ENCODE measurements around the gene MTMR3.
A peak's percentile ranks its signal among the peaks of the same experiment; 100 is the strongest.
"Not testable (repeated sequence)": the region's sequence is repeated elsewhere in the genome, so short reads cannot be mapped to it uniquely, and the experiment has no call there.

Gene MTMR3

DNA sequence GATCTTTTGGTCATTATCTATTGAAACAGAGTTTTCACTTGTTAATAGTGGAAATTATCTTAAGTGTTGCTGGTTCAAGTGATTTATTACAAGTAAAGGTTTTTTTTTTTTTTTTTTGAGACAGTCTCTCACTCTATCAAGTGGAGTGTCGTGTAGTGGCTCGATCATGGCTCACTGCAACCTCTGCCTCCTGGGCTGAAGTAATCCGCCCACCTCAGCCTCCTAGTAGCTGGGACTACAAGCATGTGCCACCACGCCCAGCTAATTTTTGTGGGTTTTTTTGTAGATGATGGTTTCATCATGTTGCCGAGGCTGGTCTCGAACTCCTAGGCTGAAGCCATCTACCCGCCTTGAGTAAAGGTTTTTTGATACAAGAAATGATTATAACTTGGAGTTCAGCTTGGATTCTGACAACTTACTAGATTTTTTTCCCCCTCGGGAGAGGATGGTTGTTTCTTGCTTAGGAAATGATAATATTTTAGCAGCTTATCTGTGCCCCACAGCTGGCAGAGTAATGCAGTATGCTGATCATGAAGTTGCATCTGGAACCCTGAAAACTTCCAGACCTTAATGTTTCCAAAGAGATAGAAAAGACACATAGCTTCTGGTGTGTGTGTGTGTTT lies 68.9 kb downstream of the MTMR3 start:
- H3K27ac ChIP-seq = no peak overlapping the region
- DNase-seq (ENCODE audit: low read depth, low spot score) = no peak

GRCh38 chr22:29954203-29954855 lies 71.4 kb downstream of the MTMR3 start:
- DNase-seq (ENCODE audit: low read depth, low spot score) = no peak

GRCh38 chr22:29956680-29957079 lies 73.7 kb downstream of the MTMR3 start:
- no peak overlapping the region for H3K27ac ChIP-seq
- no peak for DNase-seq (ENCODE audit: low read depth, low spot score)

More at GRCh38 chr22:29954203-29954855, 71.4 kb downstream of the MTMR3 start:
- H3K27ac ChIP-seq = no peak overlapping the region

- DNase-seq (ENCODE audit: low read depth, low spot score) = no peak
- H3K27ac ChIP-seq = no peak overlapping the region
Observed at GRCh38 chr22:29958170-29958569, 75.2 kb downstream of the MTMR3 start.

GRCh38 chr22:29964776-29965175 lies 81.8 kb downstream of the MTMR3 start:
- no peak for DNase-seq (ENCODE audit: low read depth, low spot score)
- H3K27ac ChIP-seq = no peak overlapping the region

DNA sequence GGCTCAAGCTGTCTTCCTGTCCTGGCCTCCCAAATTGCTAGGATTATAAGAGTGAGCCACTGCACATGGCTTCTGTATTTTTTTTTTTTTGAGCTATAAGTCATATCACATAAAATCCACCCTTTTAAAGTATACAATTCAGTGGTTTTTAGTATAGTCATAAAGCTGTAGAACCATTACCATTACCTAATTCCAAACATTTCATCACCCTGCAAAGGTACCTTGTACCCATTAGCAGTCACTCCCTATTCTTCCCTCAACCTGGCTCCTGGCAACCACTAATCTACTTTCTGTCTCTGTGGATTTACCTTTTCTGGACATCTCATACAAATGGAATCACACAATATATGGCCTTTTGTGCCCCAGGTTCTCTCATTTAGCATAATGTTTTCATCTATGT lies 84.5 kb downstream of the MTMR3 start:
- DNase-seq (ENCODE audit: low read depth, low spot score) = no peak
- no peak overlapping the region for H3K27ac ChIP-seq

DNA sequence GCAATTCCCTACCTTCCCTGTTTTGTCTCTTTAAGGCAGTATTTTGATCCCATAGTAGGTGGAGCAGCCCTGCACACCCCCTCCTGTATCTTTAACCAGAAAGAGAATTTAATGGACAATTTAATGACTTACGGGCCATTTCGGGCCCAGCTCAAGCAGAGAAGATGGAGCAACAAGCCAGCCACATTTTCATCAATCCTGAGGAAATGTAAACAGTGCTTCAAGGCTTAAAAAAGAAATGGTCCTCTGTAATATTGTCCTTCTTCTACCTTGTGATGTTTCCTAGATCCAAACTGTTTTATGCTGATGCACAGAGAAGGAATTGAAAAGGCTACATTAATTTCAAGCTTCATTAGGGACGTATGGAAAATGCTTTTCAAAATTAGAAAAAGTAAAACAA lies 88.6 kb downstream of the MTMR3 start:
- H3K27ac ChIP-seq = no peak overlapping the region
- no peak for DNase-seq (ENCODE audit: low read depth, low spot score)

DNA sequence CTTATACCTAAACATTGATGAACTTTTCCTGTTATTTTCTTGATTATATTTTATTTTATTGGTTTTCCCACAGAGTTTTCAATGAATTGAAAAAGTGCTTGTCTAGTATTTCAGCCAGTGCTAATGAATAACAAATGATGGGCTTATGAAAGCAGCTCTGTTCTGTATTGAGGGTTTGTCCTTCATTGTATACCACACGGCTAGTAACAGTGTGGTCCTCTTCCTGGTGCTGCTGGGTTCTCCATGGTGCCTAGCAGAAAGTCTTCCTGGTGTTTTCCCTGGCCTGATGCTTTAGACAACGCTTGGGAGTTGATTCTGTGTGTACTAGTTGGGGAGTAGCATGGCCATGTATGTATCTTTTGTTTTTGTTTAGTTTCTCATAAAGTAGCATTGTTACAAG lies 89.1 kb downstream of the MTMR3 start:
- DNase-seq (ENCODE audit: low read depth, low spot score) = no peak

DNA sequence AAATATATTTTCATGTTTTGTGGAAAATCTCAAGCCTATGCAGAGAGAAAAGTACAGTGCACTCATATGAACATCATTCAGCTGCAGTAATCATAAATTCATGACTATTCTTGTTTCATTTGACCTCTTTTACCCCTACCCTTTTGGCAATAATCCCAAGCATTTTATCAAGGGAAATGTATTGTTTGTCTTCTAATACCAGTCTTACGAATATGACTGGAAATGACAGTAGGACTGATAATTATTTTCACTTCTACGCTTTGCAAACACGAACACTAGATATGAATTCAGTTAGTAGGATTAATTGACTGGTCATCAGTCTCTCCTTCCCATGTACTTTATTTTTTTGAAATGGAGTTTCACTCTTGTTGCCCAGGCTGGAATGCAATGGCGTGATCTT lies 90.3 kb downstream of the MTMR3 start:
- no peak overlapping the region for H3K27ac ChIP-seq
- no peak for DNase-seq (ENCODE audit: low read depth, low spot score)

More for the DNA sequence above, 89.1 kb downstream of the MTMR3 start:
- H3K27ac ChIP-seq = no peak overlapping the region

- not testable (repeated sequence) for DNase-seq (ENCODE audit: low read depth, low spot score); H3K27ac ChIP-seq
Observed at GRCh38 chr22:29973680-29974079, 90.7 kb downstream of the MTMR3 start.

DNA sequence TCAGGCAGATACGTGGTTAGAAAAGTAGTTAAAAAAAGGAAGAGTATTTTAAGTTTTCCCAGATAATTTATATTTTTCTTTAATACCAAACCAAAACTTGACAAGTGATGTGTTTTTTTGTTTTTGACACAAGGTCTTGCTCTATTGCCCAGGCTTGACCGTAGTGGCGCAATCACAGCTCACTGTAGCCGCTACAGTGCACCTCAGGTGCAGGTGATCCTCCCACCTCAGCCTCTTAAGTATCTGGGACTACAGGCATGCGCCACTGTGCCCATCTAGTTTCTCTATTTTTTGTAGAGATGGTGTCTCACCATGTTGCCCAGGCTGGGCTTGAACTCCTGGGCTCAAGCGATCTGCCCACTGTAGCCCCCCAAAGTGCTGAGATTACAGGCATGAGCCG lies 92.5 kb downstream of the MTMR3 start:
- no peak overlapping the region for H3K27ac ChIP-seq
- no peak for DNase-seq (ENCODE audit: low read depth, low spot score)

DNA sequence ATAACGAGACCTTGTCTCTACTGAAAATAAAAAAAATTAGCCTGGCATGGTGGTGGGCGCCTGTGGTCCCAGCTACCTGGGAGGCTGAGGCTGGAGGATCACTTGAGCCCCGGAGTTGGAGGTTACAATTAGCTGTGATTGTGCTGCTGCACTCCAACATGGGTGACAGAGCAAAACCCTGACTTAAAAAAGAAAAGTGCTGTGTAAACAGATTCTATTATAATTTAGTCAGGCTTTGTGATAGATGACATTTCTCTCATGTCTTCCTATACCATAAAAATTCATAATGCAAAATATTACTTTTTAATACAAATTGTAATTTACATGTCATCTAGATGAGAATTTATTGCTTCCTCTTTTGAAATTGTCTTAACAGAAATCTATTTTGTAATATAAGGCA lies 94.1 kb downstream of the MTMR3 start:
- no peak for DNase-seq (ENCODE audit: low read depth, low spot score)
- H3K27ac ChIP-seq = no peak overlapping the region

DNA sequence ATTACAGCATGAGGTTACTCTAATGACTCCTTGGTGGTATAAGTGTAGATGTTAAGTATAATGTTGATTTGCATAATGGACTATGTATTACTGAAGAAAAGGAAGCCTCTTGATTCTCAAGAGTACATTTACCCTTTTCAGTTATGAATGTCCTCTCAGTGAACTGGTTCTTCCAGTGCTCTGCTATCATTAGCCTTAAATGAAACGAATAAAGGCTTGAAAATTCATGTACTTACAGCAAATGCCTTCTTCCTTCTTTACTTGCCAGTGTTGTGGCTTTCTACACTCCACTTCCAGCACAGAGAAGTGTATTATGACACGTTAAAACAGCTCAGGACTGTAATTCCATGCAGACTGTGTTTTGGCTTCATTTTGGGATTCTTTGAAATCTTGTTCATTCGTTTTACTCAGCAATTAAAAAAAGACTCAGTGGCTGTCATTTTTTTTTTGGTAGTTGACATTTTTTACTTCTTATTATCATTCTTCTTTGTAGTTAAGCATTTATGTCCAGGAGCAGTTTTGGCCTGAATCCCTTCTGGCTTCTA lies 96.9 kb downstream of the MTMR3 start:
- no peak for DNase-seq (ENCODE audit: low read depth, low spot score)
- no peak overlapping the region for H3K27ac ChIP-seq

GRCh38 chr22:29983296-29983917 lies 100.4 kb downstream of the MTMR3 start:
- H3K27ac ChIP-seq = no peak overlapping the region
- DNase-seq (ENCODE audit: low read depth, low spot score) = no peak

DNA sequence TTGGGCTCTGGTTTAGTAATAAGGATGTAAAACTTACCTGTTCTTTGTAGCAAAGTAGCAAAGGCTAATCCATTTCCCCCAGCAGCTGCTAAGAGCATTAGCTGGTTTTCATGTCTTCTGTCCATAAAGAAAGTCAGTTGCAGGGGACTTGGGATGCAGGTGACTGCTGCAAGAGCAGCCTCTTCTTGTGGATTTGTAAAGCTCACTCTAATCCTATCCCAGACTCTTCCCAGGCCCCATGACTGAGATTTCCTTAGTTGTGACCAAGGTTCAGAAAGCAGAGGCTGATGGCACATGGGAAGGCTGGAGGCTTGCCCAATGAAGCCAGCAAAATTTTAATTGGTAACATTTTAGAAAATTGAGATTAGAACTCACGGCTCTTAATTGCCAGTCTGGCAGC lies 102.9 kb downstream of the MTMR3 start:
- no peak overlapping the region for H3K27ac ChIP-seq
- no peak for DNase-seq (ENCODE audit: low read depth, low spot score)

DNA sequence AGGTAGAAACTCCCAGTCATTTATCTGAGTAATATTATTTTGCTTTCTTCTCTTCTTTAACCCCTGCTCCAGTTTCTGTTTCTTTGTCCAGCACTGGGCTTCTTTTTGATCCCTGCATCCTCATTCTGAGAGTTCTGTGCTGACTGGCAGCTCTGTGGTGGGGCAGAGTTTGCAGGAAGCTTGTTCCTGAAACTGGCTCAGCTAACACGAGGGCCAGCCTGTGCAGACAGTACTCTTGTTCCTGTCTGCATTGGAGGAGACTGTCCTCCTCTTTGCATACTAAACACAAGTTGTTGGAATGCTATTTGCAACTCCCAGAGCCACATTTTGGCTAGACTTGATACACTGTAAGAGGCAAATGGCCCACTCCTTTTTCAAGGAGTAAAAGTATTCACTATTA lies 104.2 kb downstream of the MTMR3 start:
- no peak overlapping the region for H3K27ac ChIP-seq
- DNase-seq (ENCODE audit: low read depth, low spot score) = no peak

DNA sequence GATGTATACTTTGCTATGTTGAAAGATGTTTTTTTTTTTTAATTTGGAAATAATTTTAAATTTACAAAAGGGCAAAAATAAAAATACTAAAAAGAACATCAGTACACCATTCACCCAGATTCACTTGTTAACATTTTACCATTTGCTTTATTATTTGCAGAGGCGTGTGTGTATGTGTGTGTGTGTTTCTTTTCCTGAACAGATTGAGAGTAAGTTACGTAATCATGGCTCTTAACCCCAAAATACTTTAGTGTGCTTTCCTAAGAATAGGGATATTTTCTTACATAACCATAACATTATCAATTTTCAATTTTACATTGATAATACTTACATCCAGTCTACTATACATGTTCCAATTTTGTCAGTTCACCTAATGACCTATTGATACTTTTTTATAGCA lies 105.7 kb downstream of the MTMR3 start:
- no peak overlapping the region for H3K27ac ChIP-seq
- DNase-seq (ENCODE audit: low read depth, low spot score) = no peak

GRCh38 chr22:29989446-29989845 lies 106.5 kb downstream of the MTMR3 start:
- no peak for DNase-seq (ENCODE audit: low read depth, low spot score)
- no peak overlapping the region for H3K27ac ChIP-seq

DNA sequence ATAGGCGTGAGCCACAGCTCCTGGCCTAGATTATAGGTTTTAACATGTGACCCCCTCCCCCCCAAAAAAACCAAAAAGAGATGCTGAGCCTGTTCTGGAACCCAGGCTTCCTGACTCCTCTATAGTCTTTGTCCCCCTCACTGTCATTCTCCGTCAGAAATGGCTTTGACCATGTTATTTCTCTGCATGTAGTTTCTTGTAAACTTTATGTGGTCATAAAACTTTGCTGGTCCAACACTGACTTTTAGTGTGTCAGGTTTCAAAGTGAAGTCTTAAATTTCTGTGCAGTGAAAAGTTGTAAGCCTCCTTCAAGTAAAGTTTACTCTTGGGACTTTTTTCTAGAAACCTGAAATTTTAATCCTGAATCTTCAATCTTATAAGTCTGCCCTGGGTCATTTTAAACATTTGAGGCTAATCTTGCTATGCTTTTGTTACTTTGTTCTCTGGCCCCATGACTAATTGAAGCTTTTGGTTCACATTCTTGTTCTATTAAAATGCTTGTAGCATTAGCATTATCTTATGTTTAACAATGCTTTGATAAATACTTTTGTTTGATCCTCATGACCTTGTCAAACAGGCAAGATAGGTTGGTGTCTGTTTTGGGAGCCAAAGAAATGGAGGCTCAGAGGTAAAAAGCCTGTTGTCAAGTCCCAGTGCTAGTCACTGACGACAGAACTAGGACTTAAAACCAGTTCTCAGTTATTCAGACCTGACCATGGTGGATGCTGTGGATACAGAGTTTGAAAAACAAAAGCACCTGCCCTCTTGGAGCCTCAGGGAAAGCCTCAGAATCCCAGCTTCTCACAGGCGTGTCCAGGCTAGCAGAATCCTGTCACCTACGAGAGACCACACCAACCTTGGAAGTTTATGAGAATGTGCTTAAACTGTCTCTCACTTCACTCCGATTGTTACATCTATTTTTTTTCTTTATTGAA lies 109.6 kb downstream of the MTMR3 start:
- DNase-seq (ENCODE audit: low read depth, low spot score) = peak; percentile 78
- peak overlapping the region; percentile 91 for H3K27ac ChIP-seq

DNA sequence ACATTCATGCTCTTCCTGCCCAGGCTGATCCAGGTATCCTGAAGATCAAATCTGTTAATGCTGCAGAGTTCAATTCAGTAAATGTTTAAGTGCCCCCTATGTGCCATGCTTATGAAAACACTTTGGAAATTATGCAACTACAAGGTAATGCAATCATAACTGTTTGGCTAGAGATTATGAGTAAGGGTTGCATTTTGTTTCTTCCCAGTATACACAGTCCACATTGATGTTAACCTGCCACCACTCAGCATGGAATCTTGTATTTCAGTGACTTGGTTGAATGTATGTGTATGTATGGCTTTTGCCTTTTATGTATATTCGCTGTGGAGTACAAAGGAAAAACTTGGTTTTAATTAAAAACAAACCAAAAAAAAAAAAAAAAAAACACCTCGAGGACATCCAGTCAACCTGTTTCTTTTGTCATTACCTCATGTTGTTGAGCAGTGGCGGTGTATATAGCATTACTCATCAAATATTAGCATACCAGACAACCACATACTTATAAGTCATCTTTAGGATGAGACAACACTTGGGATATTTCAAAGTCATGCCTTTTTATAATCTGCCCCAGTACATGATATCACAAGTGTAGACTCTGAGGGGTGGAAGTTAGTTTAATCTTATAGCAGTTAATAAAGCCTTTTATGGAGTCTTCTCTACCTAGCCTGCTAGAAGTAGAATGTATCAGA lies 111.2 kb downstream of the MTMR3 start:
- DNase-seq (ENCODE audit: low read depth, low spot score) = peak; percentile 88
- peak overlapping the region; percentile 91 for H3K27ac ChIP-seq

Measured in epithelial cell of prostate (primary cell).